ENCODE measurements around the gene RNF213.

- TF ChIP-seq CTCF (IDR thresholded peaks at IDR 0.05; ENCODE audit: control extremely low read depth in 1 of 3, insufficient read depth in 1 of 3, low read depth in 1 of 3, low read length in 3 of 3) = no peak
- no peak for TF ChIP-seq RNF2 (IDR thresholded peaks at IDR 0.05; ENCODE audit: borderline replicate concordance, low read depth, low read length, missing control alignments, poor library complexity, severe bottlenecking)
- TF ChIP-seq POLR2A (IDR thresholded peaks at IDR 0.05; ENCODE audit: control extremely low read depth in 1 of 2, low read depth in 2 of 2, low read length in 2 of 2) = no peak
- no peak for TF ChIP-seq SP1 (IDR thresholded peaks at IDR 0.05; ENCODE audit: low read depth, low read length)
- TF ChIP-seq POLR2AphosphoS5 (IDR thresholded peaks at IDR 0.05; ENCODE audit: low read depth, low read length) = no peak
- no peak for TF ChIP-seq JUND (IDR thresholded peaks at IDR 0.05; ENCODE audit: low read length)
- no peak for TF ChIP-seq SIN3A (conservative IDR thresholded peaks at IDR 0.05 in 1 of 2, IDR thresholded peaks at IDR 0.05 in 1 of 2; ENCODE audit: low read depth in 1 of 2, low read length in 2 of 2)
- no peak for TF ChIP-seq ATF2 (IDR thresholded peaks at IDR 0.05; ENCODE audit: low read length)
These were observed 161.6 kb downstream of the RNF213 start for GRCh38 chr17:80422276-80422675.

Measured in H1 (cell line).